OCI-LY7 (cell line): ENCODE measurements around the gene GABRG3. TPM values are rescaled to one million over a fixed set of nuclear protein-coding genes. Genes with fewer than 3 reads are reported as not detected.
A peak's percentile ranks its signal among the peaks of the same experiment; 100 is the strongest.
"Not testable (repeated sequence)": the region's sequence is repeated elsewhere in the genome, so short reads cannot be mapped to it uniquely, and the experiment has no call there.

ENCODE experiments used
- BruUV-seq: library from RNA; stranded (reverse); fragments of 400-500 nt; replicated peaks from 2 replicates; lab custom pipeline; 2021; lab: Mats Ljungman, UMichigan
- CTCF ChIA-PET: fragments of 300-600 bp; sonication (Branson Sonifier 250); formaldehyde crosslinking; loops from one replicate; lab custom pipeline; 2022; ENCODE audit warnings: antibody characterized with exemption; ENCODE audit not compliant: unreplicated experiment; lab: Charles Lee
- POLR2A ChIA-PET: fragments of 300-600 bp; sonication (Branson Sonifier 250); formaldehyde crosslinking; loops from one replicate; lab custom pipeline; 2022; ENCODE audit warnings: antibody characterized with exemption; lab: Charles Lee
- DNase-seq: peaks from one replicate; pipeline ENCODE4 v3.0.0-alpha.2; 2015; ENCODE audit warnings: low spot score
- H2AFZ ChIP-seq: fragments of 200-600 bp; sonication (generic), shearing (Covaris generic); 2 replicates; pipeline ENCODE4 v1.6.1; 2014; ENCODE audit warnings: mild to moderate bottlenecking, antibody characterized with exemption, low read length, moderate library complexity
- H3K27ac ChIP-seq: fragments of 200-600 bp; sonication (generic); 2 replicates; pipeline ENCODE4 v1.5.1; 2014; ENCODE audit warnings: mixed run types, low read depth, mild to moderate bottlenecking, moderate library complexity, low read length, inconsistent platforms; ENCODE audit not compliant: poor library complexity, severe bottlenecking
- H3K36me3 ChIP-seq: fragments of 200-600 bp; sonication (generic); 2 replicates; pipeline ENCODE4 v1.6.1; 2014; ENCODE audit warnings: mild to moderate bottlenecking, antibody characterized with exemption, low read length, moderate library complexity, mixed read lengths; ENCODE audit not compliant: insufficient read depth
- H3K4me1 ChIP-seq: fragments of 200-600 bp; sonication (generic); 2 replicates; pipeline ENCODE4 v1.5.1; 2014; ENCODE audit warnings: mild to moderate bottlenecking, low read length; ENCODE audit not compliant: insufficient read depth, poor library complexity, severe bottlenecking
- H3K4me2 ChIP-seq: fragments of 200-600 bp; sonication (generic); 2 replicates; pipeline ENCODE4 v1.6.1; 2014; ENCODE audit warnings: mild to moderate bottlenecking, low read length
- H3K4me3 ChIP-seq: fragments of 200-600 bp; sonication (generic); 2 replicates; pipeline ENCODE4 v1.5.1; 2014; ENCODE audit warnings: mild to moderate bottlenecking, low read depth, low read length; ENCODE audit not compliant: poor library complexity, severe bottlenecking
- H3K79me2 ChIP-seq: fragments of 200-600 bp; sonication (generic); 2 replicates; pipeline ENCODE4 v1.6.1; 2016; ENCODE audit warnings: low read depth, mild to moderate bottlenecking, low read length, moderate library complexity, mixed read lengths; ENCODE audit not compliant: insufficient read depth
- H3K9me2 ChIP-seq: fragments of 200-600 bp; sonication (generic); 2 replicates; pipeline ENCODE4 v1.6.1; 2016; ENCODE audit warnings: mild to moderate bottlenecking, low read length, mixed read lengths; ENCODE audit not compliant: insufficient read depth
- H3K9me3 ChIP-seq: fragments of 200-600 bp; sonication (generic); 2 replicates; pipeline ENCODE4 v1.6.1; 2014; ENCODE audit warnings: mild to moderate bottlenecking, mixed run types, low read length, mixed read lengths
- H4K20me1 ChIP-seq: fragments of 200-600 bp; sonication (generic); 2 replicates; pipeline ENCODE4 v1.6.1; 2014; ENCODE audit warnings: mild to moderate bottlenecking, antibody characterized with exemption, low read length, moderate library complexity, mixed read lengths; ENCODE audit not compliant: insufficient read depth
- EZH2phosphoT487 ChIP-seq: fragments of 200-600 bp; sonication (generic); IDR thresholded peaks from 2 replicates; pipeline ENCODE4 v1.6.1; 2018; ENCODE audit warnings: low read depth, borderline replicate concordance, mild to moderate bottlenecking, mixed run types, antibody characterized with exemption, low read length, moderate library complexity, mixed read lengths
- intact Hi-C: fragments of 100-400 bp; cut with micrococcal nuclease; formaldehyde crosslinking; loops from one replicate; pipeline ENCODE4 v1.10.0; 2022; ENCODE audit not compliant: unreplicated experiment
- total RNA-seq, 2 experiments: library from RNA; depleted of rRNA in 1 of 2; stranded (reverse); fragments of >200 nt in 1 of 2; shearing (Covaris generic) in 1 of 2; gene quantifications; 2 replicates each; pipeline ENCODE4 v1.2.3, GENCODE V29; 2014 to 2022
- TF ChIP-seq, protein P1 (sequence below): fragments of 200-600 bp; sonication (generic); conservative IDR thresholded peaks from 2 replicates; pipeline ENCODE4 v1.5.1; 2014; ENCODE audit warnings: mild to moderate bottlenecking, antibody characterized with exemption, low read length, moderate library complexity, mixed read lengths

GABRG3 gene
- total RNA-seq, 2 experiments from 2014 or later = not detected

DNA sequence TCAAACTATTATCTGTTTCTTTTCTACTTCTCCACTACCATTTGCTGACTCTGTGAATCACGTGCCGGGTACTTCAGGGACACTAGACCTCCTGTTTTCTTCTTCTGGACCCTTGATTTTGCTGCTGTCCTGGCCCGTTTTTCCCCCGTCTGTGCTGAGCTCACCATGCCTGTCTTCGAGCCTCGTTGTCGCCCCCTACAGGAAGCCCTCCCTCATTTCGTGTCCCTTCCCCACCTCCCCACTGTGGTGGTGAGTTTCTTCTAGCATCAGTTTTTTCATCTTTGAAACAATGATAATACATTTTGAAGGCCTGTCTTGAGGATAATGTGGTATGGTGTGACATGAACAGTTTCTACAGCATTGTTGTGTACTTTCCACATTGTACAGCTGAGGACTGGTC is 12.8 kb downstream of the GABRG3 start:
- Histone ChIP-seq H2AFZ (no peak overlapping the region), H3K36me3 (no peaks in the 10 kb centered on the region), H3K27ac (no peak overlapping the region), H3K4me1 (no peaks in the 10 kb centered on the region), H3K79me2 (no peaks in the 10 kb centered on the region), H3K4me2 (no peak overlapping the region), H3K9me3 (no peaks in the 10 kb centered on the region), H4K20me1 (no peaks in the 10 kb centered on the region), H3K9me2 (no peaks in the 10 kb centered on the region), H3K4me3 (no peak overlapping the region)
- intact Hi-C loops = no loop called here
- ChIA-PET CTCF (no interaction called here), POLR2A (no interaction called here)
- TF ChIP-seq EZH2phosphoT487 = no peak
- TF ChIP-seq, protein P1, sequence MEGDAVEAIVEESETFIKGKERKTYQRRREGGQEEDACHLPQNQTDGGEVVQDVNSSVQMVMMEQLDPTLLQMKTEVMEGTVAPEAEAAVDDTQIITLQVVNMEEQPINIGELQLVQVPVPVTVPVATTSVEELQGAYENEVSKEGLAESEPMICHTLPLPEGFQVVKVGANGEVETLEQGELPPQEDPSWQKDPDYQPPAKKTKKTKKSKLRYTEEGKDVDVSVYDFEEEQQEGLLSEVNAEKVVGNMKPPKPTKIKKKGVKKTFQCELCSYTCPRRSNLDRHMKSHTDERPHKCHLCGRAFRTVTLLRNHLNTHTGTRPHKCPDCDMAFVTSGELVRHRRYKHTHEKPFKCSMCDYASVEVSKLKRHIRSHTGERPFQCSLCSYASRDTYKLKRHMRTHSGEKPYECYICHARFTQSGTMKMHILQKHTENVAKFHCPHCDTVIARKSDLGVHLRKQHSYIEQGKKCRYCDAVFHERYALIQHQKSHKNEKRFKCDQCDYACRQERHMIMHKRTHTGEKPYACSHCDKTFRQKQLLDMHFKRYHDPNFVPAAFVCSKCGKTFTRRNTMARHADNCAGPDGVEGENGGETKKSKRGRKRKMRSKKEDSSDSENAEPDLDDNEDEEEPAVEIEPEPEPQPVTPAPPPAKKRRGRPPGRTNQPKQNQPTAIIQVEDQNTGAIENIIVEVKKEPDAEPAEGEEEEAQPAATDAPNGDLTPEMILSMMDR = peak; percentile 71
- no peak for DNase-seq
- no TSS peak for BruUV-seq

DNA sequence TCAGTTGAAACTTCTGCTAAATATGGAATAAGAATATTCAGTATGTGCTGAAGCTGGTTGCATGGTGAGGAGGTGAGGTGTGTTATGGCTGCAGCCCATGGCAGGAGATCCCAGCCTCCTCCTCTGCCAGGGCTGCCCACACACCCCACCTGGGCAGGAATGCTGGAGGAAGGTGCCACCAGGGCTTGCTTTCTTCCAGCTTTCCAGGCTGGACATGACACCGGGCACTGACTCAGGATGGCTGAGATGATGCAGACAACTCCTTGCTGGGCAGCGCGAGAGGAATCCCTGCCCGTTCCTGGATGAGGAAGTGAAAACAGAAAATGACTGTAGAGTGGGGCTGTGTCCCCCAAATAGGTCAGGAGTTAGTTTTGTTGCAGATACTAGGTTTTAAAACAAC is 14.1 kb downstream of the GABRG3 start:
- intact Hi-C loops = no loop called here
- Histone ChIP-seq H3K9me3 (no peaks in the 10 kb centered on the region), H2AFZ (no peak overlapping the region), H4K20me1 (no peaks in the 10 kb centered on the region), H3K36me3 (no peaks in the 10 kb centered on the region), H3K9me2 (no peaks in the 10 kb centered on the region), H3K4me1 (no peaks in the 10 kb centered on the region), H3K4me3 (no peak overlapping the region), H3K79me2 (no peaks in the 10 kb centered on the region), H3K4me2 (no peak overlapping the region), H3K27ac (no peak overlapping the region)
- DNase-seq = no peak
- CTCF ChIA-PET = no interaction called here
- no TSS peak for BruUV-seq
- TF ChIP-seq, protein P1 = no peak
- TF ChIP-seq EZH2phosphoT487 = no peak
- POLR2A ChIA-PET = interaction anchor here (0.6 kb wide), 1 partner anchor 75 kb away, joined by 3 read pairs; no protein-coding TSS in a partner anchor

DNA sequence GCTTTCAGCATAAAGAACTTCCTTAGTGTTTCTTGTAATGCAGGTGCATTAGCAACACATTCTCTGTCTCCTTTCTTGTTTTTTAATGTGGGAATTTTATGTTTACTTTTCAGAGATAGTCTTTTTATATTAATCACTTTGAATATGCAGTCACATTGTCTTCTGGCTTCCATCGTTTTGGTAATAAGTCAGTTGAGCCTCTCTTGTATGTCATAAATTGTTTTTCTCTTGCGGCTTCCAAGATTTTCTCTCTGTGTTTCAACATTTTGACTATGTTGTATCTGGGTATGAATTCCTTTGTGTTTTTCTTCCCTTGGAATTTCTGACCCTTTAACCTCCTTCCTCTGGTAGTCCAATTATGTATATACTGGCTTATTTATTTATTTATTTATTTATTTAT is 25.3 kb downstream of the GABRG3 start:
- no peak overlapping the region for H3K4me3 ChIP-seq
- H3K4me1 ChIP-seq = no peaks in the 10 kb centered on the region
- CTCF ChIA-PET = no interaction called here
- POLR2A ChIA-PET = no interaction called here
- no peak for DNase-seq
- no peaks in the 10 kb centered on the region for H3K36me3 ChIP-seq
- TF ChIP-seq, protein P1 = no peak
- no peak for TF ChIP-seq EZH2phosphoT487
- H3K4me2 ChIP-seq = no peak overlapping the region
- no peaks in the 10 kb centered on the region for H3K79me2 ChIP-seq
- BruUV-seq = no TSS peak
- intact Hi-C loops = no loop called here
- no peaks in the 10 kb centered on the region for H3K9me3 ChIP-seq
- no peaks in the 10 kb centered on the region for H4K20me1 ChIP-seq
- no peaks in the 10 kb centered on the region for H3K9me2 ChIP-seq
- no peak overlapping the region for H3K27ac ChIP-seq
- H2AFZ ChIP-seq = no peak overlapping the region

DNA sequence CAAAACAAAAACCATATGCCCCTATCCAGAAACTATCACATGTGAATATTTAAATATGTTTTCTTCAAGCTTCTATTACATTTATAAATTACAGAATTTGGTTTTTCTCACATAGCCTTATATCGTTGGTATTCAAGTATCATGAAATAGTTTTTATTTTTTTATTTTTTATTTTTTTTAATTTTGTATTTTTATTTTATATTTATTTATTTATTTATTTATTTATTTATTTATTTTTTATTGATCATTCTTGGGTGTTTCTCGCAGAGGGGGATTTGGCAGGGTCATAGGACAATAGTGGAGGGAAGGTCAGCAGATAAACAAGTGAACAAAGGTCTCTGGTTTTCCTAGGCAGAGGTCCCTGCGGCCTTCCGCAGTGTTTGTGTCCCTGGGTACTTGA is 32.0 kb downstream of the GABRG3 start:
- intact Hi-C loops, DNase-seq, H3K79me2 ChIP-seq, H3K36me3 ChIP-seq, POLR2A ChIA-PET, BruUV-seq, H3K4me1 ChIP-seq, H4K20me1 ChIP-seq, CTCF ChIA-PET, H3K4me2 ChIP-seq, H3K4me3 ChIP-seq, H3K9me3 ChIP-seq, H3K27ac ChIP-seq, H3K9me2 ChIP-seq, H2AFZ ChIP-seq: not testable (repeated sequence)
